PFSK-1 (cell line): ENCODE results near the gene FRMPD1.

Experiments
- POLR2AphosphoS5 ChIP-seq: IDR thresholded peaks from 2 replicates; pipeline ENCODE4 v1.6.1; 2012; ENCODE audit warnings: low read depth, mild to moderate bottlenecking, control low read depth, low read length, moderate library complexity
- TAF1 ChIP-seq: IDR thresholded peaks from 2 replicates; pipeline ENCODE4 v1.6.1; 2012; ENCODE audit warnings: low read length, control low read depth, borderline replicate concordance; ENCODE audit not compliant: insufficient read depth

DNA sequence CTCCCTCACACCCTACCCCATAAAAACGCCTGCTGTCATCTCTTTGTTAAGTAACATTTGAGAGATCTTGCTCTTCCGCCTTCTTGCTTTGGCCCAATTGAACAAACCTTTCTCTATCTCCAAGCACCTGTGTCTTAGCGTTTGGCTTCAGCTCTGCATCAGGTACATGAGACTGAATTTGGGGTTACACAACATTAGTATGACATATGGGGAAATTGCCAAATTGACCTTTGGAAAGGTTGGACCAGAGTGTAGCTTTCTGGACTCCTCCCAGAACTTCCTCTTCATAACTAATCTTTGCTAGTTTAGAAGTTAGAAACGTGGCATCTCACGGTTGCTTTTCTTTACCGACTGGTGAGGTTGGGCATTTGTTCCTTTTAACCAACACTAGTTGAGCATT lies 137.6 kb downstream of the FRMPD1 start:
- no peak for TF ChIP-seq TAF1
- no peak for TF ChIP-seq POLR2AphosphoS5
